Activated CD4-positive, alpha-beta T cell treated with anti-CD3 and anti-CD28 coated beads for 1 hour (primary cell): Measurements from ENCODE around the gene ADAP1.
"Not testable (repeated sequence)": the region's sequence is repeated elsewhere in the genome, so short reads cannot be mapped to it uniquely, and the experiment has no call there.

ENCODE experiments used
- DNase-seq: peaks from one replicate; pipeline ENCODE4 v3.0.0-alpha.2; 2020

The ADAP1 gene, protein sequence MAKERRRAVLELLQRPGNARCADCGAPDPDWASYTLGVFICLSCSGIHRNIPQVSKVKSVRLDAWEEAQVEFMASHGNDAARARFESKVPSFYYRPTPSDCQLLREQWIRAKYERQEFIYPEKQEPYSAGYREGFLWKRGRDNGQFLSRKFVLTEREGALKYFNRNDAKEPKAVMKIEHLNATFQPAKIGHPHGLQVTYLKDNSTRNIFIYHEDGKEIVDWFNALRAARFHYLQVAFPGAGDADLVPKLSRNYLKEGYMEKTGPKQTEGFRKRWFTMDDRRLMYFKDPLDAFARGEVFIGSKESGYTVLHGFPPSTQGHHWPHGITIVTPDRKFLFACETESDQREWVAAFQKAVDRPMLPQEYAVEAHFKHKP

DNA sequence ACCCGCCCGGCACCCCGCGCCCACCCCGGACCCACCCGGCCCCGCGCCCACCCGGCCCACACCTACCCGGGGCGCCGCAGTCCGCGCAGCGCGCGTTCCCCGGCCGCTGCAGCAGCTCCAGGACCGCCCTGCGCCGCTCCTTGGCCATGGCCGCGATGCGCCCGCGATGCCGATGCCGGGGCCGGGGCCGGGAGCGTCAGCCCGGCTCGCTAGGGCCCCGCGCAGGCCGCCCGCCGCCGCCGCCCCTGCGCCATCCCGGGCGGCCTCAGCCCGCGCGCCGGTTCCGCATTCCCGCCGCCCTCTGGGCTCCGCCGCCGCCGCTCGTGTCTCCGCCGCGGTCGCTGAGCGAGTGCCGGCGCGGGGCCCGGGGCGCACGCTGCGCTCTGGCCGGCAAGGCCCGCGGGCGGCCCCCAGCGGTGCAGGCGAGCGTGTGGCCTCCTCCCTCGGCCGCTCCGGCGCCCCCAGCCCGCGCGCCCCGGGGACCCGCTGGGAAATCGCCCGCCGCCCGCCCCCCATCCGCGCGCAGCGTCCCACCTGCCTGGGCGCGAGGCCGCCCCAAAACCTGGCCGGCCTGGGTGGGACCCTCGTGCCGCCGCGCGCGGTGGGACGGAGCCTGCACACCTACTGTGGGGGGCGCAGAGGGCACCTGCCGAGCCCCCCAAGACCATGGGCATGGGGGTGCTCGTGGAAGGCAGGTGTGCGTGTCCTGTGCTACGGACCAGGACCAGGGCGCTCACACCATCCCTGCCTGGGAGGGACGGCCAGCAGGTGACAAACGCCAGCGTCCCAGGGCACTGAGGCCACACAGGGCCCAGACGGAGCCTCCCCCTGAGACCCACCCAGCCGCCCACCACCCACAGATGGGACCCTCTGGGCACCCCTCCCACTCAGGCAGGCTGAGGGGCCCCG lies at the start of gene ADAP1:
TSS of gene ADAP1 (minus strand) at position 351 of the 909 bp plus-strand sequence. CDS start at position 148, 203 bp downstream.
- peak; percentile 37 for DNase-seq

DNA sequence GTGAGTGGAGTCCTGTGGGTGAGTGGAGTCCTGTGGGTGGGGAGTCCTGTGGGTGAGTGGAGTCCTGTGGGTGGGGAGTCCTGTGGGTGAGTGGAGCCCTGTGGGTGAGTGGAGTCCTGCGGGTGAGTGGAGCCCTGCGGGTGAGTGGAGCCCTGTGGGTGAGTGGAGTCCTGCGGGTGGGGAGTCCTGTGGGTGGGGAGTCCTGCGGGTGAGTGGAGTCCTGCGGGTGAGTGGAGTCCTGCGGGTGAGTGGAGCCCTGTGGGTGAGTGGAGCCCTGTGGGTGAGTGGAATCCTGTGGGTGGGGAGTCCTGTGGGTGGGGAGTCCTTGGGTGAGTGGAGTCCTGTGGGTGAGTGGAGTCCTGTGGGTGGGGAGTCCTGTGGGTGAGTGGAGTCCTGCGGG lies 48.0 kb upstream of the ADAP1 start:
- DNase-seq, result not testable (repeated sequence)

DNA sequence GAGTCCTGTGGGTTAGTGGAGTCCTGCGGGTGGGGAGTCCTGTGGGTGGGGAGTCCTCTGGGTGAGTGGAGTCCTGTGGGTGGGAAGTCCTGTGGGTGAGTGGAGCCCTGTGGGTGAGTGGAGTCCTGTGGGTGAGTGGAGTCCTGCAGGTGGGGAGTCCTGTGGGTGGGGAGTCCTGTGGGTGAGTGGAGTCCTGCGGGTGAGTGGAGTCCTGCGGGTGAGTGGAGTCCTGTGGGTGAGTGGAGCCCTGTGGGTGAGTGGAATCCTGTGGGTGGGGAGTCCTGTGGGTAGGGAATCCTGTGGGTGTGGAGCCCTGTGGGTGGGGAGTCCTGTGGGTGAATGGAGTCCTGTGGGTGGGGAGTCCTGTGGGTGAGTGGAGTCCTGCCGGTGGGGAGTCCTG lies 47.5 kb upstream of the ADAP1 start:
- DNase-seq, result not testable (repeated sequence)

DNA sequence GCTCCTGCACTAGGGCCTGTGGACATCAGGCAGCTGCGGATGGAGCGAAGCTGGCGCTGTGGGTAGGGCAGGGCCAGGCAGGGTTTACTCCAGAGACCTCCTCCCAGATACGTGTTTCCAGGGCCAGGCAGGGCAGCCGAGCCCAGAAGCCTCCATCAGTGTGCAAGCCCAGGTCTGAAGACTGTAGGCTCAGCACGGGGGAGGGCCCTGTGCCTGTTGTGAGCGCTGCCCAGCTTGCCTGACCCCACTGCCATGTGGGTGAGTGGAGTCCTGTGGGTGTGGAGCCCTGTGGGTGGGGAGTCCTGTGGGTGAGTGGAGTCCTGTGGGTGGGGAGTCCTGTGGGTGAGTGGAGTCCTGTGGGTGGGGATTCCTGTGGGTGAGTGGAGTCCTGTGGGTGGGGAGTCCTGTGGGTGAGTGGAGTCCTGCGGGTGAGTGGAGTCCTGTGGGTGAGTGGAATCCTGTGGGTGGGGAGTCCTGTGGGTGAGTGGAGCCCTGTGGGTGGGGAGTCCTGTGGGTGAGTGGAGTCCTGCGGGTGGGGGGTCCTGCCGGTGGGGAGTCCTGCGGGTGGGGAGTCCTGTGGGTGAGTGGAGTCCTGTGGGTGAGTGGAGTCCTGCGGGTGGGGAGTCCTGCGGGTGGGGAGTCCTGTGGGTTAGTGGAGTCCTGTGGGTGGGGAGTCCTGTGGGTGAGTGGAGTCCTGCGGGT lies 46.7 kb upstream of the ADAP1 start:
- not testable (repeated sequence) for DNase-seq

DNA sequence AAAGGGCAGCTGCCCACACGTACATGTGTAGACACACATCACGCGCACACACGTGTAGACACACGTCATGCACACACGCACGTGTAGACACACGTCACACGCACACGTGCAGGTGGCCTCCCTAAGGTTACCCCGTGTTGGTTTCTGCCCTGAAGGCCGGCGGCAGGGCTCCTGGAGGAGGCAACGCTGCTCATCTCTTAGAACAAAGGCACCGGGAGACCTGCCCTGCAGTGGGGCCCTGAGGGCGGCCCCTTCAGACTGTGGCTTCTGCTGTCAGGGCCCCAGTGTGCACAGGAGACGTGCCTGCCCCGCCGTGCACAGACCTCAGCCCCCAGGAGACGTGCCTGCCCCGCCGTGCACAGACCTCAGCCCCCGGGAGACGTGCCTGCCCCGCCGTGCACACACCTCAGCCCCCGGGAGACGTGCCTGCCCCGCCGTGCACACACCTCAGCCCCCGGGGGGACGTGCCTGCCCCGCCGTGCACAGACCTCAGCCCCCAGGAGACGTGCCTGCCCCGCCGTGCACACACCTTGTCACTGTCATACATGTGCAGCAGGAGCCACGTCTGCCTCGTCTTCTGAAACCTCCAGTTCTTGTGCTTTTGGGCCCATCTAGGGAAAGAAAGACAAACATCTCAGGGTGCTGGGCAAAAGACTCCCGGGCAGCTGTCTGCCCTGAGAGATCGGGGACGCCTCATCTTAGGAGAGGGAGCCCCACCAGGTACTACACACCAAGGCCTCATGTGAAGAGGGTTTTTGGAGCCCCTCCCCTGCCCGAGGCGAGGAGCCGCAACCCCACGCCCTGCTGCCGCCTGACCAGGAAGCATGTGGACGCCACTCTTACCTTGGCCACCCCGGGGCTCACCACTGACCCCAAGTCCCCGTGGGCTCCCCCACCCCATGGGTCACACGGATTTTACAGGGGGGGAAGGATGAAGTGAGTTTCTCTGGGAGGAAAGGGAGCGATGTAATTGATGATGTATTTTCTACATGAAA lies 45.8 kb upstream of the ADAP1 start:
- DNase-seq, result no peak

DNA sequence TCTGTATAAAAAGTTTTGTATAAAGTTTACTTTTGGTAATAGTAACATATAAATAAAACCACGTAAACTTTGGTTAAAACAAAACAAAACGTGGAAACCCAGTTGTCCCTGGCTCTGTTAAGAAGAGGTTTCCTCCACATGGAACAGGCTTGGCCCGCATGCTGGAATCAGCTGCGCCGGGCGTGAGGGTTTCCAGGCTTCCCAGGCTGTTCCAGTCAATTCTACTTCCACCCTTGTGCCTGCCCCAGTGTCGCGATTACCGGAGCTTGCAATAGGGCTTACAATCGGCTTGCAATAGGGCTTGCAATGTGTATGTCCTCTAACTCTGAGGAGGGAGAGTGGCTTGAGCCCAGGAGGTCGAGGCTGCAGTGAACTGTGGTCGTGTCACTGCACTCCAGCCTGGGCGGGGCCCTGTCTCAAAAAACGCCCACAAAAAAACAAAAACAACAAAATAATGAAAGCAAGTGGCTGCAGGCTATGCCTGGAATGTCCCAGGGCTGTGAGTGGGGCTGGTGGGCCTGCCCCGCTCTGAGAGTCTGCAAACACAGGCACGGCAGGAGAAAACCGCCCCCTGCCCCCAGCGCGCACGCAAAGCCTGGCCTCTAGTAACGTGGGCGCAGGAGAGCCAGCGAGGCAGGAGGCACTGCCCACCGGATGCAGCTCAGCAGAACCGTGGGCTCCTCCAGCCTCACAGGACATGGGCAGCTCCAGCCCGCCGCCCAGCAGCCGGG lies 44.8 kb upstream of the ADAP1 start:
- DNase-seq, result no peak

DNA sequence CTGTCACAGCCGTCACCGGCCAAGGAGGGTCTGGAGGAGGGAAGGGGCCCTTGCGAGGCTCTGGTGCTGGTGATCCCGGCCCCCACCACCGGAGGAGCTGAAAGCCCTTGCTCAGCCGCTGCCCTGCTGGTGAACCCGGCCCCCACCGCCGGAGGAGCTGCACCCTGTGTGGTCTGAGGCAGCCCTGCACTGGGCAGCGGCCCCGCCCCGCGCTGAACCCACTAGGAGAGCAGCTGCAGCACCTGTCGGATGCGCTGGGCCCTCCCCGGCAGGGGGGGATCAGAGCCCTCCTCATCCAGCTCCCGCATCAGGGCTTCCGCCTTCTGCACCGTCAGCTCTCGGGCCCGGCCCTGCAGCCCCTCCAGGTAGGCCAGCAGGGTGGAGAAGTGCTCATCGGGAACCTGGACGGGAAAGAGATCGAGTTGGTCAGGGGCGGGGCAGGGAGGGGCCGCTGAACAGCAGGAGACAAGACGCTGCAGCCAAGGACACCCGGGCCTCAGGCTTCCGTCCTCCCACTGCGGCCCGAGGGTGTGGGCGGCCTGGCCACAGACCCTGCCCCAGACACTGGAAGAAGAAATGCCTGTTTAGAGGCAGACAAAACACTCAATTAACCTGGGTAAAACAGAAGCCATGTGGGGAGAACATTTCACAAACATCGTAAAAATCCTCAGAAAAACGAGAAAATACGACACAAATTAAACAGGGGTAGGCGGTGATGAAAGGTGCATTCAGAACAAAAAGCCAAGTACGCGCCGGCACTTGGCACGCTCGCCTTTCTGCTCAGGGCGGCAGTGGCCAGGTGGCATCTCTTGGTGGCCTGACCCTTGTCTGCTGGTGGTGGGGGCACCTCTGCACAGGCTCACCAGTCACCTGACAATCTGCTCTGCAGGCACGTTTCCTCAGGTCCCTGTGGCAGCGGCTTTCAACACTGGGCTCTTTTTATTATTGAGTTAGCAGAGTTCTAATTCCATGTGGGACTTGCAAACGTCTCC lies 43.2 kb upstream of the ADAP1 start:
- DNase-seq, result no peak

DNA sequence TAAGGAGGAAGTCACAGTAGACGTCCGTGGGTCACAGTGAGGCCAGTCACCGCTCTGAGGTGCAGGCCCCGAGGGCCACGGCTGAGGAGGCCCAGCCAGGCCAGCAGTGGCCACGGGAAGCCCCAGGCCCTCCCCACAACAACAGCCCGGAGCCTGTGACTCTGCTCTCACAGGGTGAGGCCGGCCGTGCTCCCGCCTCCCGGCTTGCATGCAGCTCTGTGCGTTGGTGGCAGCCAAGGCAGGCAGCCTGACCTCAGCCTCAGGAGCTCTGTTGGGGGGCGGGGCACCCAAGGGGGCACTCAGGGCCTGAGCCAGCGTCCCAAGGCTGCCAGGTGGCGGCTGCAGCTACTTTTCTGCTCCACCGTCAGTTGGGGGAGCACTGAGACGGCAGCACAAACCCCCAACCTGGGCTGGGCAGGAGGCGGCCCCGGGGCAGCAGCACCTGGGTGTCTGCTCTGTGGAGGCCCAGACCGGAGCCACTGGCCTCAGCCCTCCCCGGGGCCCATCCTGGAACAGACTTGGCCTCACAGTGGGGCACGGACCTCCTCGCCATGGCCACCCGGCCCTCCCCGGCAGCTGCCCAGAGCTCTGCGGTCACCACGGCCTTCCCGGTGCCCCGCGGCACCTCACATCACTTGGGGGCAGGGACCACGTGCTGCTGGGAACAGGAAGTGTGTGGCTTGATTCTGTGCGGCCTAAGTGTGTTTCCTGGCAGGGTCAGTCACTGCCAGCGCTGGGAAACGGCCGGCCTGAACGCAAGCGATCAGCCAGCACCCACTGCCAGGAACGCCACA lies 41.8 kb upstream of the ADAP1 start:
- DNase-seq, result no peak

DNA sequence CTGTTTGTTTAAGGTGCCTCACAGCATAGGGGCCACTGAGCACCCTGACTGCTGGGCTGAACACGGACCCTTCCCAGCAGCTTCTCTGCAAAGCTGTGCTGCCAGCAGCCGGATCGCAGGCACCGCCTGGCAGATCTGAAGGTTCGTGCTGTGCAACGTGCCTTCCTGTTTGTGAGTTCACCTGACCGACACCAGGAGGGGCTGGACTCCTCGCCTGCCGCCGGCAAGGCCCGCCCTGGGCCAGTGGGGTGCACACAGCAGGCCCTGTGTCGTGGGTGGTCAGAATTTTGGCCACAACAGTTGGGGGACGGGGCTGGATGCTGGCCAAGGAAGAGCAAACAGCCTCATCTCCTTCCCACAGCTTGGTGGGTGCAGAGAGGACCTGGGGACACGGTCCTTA lies 41.1 kb upstream of the ADAP1 start:
- DNase-seq, result no peak

DNA sequence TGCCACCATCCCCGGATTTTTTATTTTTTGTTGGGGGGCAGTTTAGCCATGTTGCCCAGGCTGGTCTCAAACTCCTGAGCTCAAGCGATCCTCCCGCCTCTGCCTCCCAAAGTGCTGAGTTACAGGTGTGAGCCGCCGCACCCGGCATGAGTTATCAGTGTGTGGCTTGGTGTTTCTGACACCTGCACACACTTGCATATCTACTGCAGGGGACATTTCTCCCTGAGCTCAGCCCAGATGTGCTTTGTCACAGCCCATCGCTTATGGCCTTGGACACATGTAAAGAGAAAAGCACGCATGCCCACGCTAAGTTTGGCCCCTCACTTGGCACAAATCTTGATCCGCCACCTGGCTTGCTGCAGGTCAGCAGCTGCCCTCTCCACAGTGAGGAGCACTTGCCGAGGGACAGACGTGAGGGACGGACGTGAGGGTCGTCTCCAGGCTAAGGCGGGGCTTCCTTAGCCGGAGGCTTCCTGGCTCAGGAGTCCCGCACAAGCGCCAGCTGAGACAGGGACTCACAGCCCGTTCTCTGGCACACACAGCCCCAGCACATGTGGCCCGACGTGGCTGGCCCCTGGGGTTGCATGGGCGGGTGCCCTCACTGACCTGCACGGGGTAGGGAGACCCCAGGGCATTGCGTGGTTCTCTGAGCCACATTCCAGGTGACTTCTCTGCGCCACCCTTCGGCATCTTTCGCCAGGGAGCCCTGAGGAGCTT lies 40.3 kb upstream of the ADAP1 start:
- DNase-seq, result no peak

DNA sequence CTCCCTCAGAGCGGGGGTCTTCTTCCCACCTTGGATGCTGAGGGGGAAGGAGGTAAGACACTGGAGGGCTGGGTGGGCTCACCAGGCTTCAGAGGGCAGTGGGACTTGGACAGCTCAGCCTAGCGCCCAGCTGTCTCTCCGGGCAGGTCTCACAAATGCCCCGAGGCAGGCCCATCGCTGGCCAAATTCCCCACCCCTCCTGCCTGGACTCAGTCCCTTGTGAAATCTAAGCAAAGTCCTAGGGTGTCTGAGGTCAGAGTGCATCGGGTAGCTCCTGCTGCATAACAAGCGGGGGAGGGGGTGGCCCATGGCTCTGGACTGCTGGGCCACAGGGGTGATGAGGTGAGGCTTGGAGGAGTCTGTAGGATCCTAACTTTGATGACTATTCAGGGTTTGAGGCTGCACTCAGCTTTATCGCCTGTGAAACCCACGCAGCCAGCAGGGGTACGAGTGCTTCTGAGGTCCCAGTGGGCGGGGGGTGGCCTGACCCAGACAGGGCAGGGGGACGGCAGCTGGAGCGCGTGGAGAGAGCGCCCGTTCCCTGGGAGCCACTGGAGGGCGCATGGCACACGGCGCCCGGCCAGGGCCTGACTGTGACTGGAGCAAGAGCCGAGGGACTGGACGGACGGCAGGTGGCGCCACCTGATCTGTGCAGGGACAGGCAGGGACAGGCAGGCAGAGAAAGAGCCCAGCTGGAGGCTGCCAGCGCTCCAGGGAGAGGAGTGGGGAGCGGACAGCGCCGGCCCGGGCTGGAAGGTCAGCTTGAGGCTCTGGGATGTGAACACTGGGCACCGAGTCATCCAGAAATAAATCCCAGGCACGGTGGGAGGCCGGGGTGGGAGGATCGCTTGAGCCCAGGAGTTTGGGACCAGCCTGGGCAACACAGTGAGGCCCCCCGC lies 38.5 kb upstream of the ADAP1 start:
- DNase-seq, result peak; percentile 88

DNA sequence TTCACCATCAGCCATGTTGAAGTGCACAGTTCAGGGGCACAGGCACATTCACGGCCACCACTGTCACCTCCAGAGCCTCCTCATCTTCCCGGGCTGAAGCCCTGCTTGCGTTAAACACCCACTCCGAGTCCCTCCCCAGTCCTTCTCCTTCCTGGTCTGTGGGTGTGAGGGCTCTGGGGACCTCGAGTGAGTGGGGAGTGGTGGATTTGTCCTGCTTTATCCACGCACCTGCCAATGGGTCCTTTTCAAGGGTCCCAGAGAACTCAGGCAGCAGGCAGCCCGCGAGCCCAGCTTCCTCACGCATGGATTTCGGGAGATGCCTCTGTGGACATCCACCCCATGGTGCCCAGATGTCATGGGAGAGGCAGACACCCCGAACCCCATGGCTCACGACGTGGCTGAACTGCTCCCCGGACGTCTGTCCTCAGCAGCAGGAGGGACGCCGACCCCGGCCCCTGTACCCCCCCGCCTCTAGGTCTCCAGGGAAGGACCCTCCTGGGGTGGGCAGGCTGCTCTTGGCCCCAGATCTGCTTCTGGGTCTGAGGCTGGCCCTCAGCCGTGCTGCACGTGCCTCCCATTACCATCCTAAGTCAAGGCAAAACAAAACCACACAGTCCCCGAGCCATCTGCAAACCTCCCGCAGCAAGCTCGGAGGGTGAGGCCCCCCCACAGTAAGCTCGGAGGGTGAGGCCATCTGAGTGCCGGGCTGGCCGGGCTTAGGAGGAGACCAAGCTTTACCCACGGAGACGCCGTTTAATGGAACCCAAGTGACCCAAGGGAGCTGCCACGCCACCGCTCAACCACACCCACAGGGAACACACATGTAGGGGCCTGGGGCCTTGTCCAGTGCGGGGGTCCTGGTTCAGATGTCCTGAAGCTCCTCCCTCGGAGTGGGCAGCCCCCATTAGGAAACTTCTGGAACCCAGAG lies 37.5 kb upstream of the ADAP1 start:
- DNase-seq, result no peak

DNA sequence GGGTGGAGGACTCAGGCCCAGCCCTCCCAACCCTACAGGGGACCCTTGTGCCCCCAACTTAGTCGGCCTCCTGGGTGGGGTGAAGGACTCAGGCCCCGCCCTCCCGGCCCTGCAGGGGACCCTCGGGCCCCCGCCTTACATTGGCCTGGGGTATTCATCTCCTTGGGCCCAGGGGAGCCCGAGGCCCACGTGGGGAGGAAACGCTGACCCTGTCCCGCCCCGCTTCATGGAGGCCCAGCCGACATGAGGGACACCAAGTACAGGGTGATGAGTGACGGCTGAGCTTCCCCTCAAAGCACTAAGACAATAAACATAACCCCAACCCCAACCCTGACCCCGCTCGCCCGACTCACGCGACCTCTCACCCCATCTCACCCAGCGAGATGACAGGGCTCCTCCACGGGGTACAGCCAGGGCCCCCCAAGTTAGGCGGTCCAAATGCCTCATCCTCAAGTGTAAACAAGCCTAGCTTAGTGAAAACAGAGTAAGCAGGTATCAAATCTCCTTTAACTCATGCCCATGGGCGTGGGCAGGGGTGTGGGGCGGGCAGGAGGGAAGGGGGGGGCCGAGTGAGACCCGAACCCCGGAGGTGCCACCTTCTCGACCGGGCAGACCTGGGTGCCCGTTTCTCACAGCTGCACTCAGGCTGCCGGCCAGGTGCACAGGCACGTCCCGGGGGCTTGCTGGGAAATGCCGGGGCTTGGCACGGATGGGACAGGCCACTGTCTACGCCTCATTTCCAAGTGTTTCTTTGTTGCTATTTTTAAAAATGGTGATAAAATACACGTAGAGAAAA lies 36.7 kb upstream of the ADAP1 start:
- DNase-seq, result no peak

DNA sequence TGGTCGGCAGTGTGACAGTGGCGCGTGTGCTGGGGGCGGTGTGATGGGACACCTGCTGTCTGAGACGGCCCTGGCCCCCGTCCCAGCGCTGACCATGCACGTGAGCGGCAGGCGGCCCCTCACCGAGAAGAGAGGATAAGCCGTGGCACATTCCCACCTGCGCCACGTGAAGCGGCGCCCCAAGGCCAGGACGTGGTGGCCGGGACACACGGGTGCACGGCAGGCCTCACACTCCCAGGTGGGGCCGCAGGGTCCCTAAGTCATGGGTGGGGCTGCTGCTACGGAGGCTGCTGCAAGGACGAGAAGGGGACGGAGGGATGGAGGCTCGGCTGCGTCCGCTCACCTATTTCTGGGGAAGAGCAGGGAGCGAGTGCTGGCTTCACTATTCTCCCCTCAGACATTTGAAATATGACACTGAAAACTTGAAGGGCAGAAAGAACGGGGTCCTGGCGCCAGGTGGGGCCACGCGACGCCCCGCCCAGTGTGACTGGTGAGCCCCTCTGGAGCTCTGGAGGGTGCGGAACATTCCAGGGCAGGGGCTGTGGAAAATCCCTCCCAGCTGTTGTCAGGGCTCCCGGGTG lies 36.0 kb upstream of the ADAP1 start:
- no peak for DNase-seq

DNA sequence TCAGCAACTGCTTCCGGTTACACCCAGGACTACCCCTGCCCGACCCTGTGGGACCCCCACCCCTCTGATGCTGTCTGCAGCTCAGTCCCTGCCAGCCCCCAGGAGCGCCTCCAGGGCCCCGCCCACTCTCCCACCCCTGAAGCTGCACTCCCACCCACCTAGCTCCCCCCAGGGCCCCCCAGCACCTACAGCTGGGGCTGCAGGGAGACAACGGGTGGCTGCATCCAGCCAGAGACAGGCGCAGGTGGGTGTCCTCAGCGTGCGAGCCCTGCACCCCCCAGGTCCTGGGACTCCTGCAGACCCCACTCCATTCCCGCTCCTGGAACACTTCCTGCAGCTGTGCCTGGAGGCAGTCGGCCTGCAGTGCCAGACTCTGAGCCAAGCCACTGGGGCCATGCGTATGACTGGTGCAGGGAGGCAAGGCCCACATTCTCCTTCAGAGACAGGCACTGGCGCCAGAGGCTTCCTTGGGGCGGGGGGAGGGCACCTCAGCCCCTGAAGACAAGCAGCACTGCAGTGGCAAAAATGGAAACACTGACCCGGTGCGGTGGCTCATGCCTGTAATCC lies 34.6 kb upstream of the ADAP1 start:
- no peak for DNase-seq
